ENCODE measurements around the gene CABLES2. TPM values are rescaled to one million over a fixed set of nuclear protein-coding genes. Genes with fewer than 3 reads are reported as not detected.

CABLES2 gene
- total RNA-seq, 1 donor from 2014 or later = 6.9 TPM

DNA sequence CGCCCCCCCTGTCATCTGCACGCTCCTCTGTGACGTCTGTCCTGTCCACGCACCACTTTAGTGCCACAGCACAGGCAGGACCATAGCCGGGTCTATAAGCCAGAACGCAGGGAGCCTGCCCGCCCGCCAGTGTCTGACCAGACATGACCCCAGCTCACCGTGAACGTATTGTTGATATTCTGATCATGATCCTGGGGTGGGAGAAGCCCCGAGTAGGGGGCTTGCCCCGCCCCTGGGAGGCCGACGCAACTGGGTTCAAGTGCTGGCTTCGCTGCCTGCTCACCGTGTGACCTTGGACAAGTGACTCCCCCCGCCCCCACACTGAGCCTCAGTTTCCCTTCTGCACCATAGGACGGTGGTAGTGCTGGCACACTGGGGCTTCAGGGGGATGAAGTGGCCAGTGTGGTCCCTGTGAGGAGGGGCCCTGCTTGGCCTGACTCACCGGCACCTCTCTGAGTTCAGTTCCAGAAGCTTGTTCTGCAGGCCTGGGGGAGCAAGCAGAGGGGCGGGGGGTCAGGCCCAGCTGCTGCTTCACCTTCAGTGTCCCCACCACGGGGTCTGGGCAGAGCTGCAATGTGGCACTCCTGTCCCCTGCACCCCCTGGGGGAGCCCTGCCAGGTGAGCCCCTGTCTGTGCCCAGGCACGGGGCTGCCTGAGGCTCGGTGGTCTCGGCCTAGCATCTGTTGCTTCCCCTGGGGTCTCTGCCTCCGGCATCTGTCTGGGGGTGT, 11.1 kb upstream of the CABLES2 start:
- TF ChIP-seq CTCF (IDR thresholded peaks at IDR 0.05; ENCODE audit: insufficient read depth, low read length, poor library complexity, severe bottlenecking) = no peak
- no peak for DNase-seq (ENCODE audit: low read depth)
- Histone ChIP-seq H3K4me3 (ENCODE audit: low read depth, low read length) (no peak overlapping the region), H3K27me3 (ENCODE audit: control insufficient read depth, insufficient read depth, low read length) (peaks cover 20% of the 10 kb centered on the region), H3K36me3 (ENCODE audit: control insufficient read depth, insufficient read depth, low read length) (no peaks in the 10 kb centered on the region)

- DNase-seq (ENCODE audit: low read depth) = no peak
- Histone ChIP-seq H3K27me3 (ENCODE audit: control insufficient read depth, insufficient read depth, low read length) (peaks cover 16% of the 10 kb centered on the region), H3K36me3 (ENCODE audit: control insufficient read depth, insufficient read depth, low read length) (no peaks in the 10 kb centered on the region), H3K4me3 (ENCODE audit: low read depth, low read length) (no peak overlapping the region)
- TF ChIP-seq CTCF (IDR thresholded peaks at IDR 0.05; ENCODE audit: insufficient read depth, low read length, poor library complexity, severe bottlenecking) = no peak
These were observed 9.9 kb upstream of the CABLES2 start for GRCh38 chr20:62416651-62417637.

- DNase-seq (ENCODE audit: low read depth) = no peak
- no peak for TF ChIP-seq CTCF (IDR thresholded peaks at IDR 0.05; ENCODE audit: insufficient read depth, low read length, poor library complexity, severe bottlenecking)
- H3K36me3 ChIP-seq (ENCODE audit: control insufficient read depth, insufficient read depth, low read length) = no peaks in the 10 kb centered on the region
- H3K4me3 ChIP-seq (ENCODE audit: low read depth, low read length) = no peak overlapping the region
- H3K27me3 ChIP-seq (ENCODE audit: control insufficient read depth, insufficient read depth, low read length) = peaks cover 27% of the 10 kb centered on the region
These were observed 8.4 kb upstream of the CABLES2 start for GRCh38 chr20:62415354-62416111.

DNA sequence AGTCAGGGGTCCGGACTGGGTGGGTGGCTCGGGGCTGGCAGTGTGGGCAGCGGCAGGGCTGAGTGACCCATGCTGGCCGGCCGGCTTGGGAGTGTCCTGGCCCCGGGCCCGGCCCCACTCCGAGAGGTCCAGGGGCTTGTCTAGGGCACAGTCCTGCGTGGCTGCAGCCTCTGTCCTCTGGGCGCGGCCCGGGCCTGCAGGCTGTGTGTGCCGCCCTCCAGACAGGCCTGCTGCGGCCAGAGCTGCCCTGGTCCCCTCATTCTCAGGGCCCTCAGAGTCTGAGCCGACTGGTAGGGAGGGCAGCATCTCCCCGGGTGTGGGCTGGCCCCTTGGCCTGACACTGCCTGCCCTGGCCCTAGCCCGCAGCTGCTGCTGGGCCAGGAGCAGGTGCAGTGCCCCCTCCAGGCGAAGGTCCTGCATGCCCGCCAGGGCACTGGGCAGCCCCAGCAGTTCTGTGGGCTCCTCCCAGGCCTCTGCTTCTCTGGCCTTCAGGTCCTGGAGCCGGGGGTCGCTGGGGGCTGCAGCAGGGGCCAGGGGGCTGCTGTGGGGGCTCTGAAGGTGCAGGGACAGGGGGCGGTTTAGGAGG, 6.9 kb upstream of the CABLES2 start:
- peak; percentile 30 for TF ChIP-seq CTCF (IDR thresholded peaks at IDR 0.05; ENCODE audit: insufficient read depth, low read length, poor library complexity, severe bottlenecking)
- no peak overlapping the region for H3K4me3 ChIP-seq (ENCODE audit: low read depth, low read length)
- H3K36me3 ChIP-seq (ENCODE audit: control insufficient read depth, insufficient read depth, low read length) = no peaks in the 10 kb centered on the region
- peaks cover 27% of the 10 kb centered on the region for H3K27me3 ChIP-seq (ENCODE audit: control insufficient read depth, insufficient read depth, low read length)
- no peak for DNase-seq (ENCODE audit: low read depth)

- Histone ChIP-seq H3K4me3 (ENCODE audit: low read depth, low read length) (no peak overlapping the region), H3K27me3 (ENCODE audit: control insufficient read depth, insufficient read depth, low read length) (peaks cover 29% of the 10 kb centered on the region), H3K36me3 (ENCODE audit: control insufficient read depth, insufficient read depth, low read length) (no peaks in the 10 kb centered on the region)
- TF ChIP-seq CTCF (IDR thresholded peaks at IDR 0.05; ENCODE audit: insufficient read depth, low read length, poor library complexity, severe bottlenecking) = no peak
- DNase-seq (ENCODE audit: low read depth) = no peak
These were observed 6.0 kb upstream of the CABLES2 start for GRCh38 chr20:62413025-62413570.
